HG03045 (cell line): ENCODE data around the gene SLC25A38.
"Not testable (repeated sequence)": the region's sequence is repeated elsewhere in the genome, so short reads cannot be mapped to it uniquely, and the experiment has no call there.

ENCODE experiments used
- ATAC-seq: cut with Tn5 transposase; IDR thresholded peaks from one replicate; pipeline ENCODE4 v1.9.1; 2021; ENCODE audit warnings: mild to moderate bottlenecking, moderate library complexity; ENCODE audit not compliant: unreplicated experiment

The SLC25A38 gene

GRCh38 chr3:39406368-39407258 lies 23.4 kb downstream of the SLC25A38 start, which contains the start of gene RPSA:
Gene RPSA, plus strand, starts transcription at chr3:39406720. Its CDS starts 934 bp downstream, at chr3:39407654.
- ATAC-seq = peak; percentile 91

DNA sequence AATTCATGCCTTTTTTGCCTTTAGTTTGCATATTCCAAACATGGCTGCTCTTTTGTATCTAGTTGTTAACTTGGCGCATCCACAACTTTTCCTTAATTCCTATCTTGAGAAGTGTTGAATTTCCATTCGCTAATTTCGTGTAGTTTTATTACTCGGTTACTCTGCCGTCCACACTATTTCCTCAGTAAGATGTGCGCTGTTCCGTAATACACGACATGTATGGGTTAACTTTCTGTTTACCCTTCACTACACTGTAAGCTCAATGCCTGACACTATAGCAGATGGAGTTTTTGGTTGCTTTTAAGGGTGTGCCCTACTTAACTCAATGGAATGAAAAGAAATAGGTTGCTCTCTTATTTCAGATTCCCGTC lies 24.1 kb downstream of the SLC25A38 start:
- no peak for ATAC-seq

DNA sequence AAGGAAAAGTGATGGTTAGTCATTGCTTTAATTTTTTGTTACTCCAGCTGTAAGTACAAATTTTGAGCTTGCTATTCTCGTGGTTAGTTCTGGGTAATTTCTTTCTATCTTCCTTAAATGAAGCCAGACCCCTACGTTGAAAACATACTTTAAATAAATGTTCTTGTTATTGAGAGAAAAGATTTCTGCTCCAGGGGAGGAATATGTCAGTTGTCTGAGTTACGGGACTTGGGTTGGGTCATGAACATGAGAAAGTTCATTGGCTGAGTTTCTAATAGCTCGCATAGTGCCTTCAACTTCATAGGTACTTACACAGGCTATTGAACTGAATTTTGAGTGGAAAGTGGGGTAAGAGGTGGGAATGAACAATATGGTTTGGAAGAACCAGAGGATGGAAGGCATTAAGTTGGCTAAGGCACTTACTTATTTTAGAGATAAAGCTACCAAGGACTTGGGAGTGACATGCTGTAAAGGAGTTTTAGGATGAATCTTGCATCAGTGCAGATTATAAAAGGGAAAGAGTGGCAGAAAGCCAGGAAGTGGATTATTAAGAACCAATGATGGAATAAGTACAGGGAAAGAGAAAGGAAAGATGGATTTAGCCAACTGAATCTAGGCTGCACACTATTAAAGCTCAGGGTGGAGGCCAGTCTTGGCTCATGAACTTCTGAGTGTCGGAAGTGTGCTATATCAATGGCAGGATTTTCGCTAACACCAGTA lies 24.8 kb downstream of the SLC25A38 start:
- no peak for ATAC-seq

DNA sequence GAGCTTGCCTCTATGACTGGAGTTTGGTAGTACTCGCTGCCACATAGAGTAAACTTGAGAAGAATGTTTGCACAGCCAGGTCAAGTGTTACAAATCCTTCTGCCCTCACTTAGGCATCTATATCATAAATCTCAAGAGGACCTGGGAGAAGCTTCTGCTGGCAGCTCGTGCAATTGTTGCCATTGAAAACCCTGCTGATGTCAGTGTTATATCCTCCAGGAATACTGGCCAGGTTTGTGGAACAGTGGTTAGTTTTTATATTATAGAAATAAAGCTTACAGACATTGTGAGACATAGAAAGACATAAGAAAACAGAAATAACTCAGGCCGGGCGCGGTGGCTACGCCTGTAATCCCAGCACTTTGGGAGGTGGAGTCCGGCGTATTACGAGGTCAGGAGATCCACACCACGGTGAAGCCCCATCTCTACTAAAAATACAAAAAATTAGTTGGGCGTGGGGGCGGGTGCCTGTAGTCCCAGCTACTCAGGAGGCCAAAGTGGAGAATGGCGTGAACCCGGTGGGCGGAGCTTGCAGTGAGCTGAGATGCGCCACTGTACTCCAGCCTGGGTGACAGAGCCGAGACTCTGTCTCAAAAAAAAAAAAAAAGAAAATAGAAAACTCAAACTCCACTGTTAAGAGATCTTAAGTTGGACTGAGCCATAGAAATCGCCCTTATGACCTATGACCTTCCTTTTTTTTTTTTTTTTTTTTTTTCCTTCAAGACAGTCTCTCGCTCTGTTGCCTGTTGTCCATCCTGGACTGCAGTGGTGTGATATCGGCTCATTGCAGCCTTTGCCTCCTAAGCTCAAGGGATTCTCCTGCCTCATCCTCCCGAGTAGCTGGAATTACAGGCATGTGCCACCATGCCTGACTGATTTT lies 25.6 kb downstream of the SLC25A38 start:
- ATAC-seq = no peak

DNA sequence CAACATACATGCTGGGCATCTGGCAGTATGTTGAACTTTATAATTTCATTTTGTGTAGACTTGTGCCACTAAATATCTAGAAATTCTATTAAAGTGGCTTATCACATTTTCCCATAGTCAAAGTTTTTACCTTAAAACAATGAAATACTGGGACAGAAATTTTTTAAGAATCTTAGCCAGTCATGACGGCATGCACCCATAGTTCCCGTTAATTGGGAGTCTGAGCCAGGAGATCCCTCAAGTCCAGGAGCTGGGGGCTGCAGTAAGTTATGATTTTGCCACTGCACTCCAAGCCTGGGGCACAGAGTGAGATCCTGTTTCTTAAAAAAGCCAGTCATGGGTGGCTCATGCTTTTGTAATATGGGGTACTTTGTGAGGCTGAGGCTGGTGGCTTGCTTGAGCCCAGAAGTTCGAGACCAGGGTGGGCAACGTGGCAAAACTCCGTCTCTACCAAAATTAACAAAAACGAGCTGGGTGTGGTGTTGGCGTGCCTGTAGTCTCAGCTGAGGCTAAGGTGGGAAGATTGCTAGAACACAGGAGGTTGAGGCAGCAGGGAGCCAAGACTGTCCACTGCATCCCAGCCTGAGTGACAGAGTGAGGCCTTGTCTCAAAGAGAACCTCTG lies 26.5 kb downstream of the SLC25A38 start:
- no peak for ATAC-seq

GRCh38 chr3:39410893-39411292 lies 27.7 kb downstream of the SLC25A38 start:
- ATAC-seq = no peak

- no peak for ATAC-seq
Measured at GRCh38 chr3:39412668-39413260, 29.6 kb downstream of the SLC25A38 start.

GRCh38 chr3:39413691-39414420 lies 30.7 kb downstream of the SLC25A38 start:
- ATAC-seq = no peak

- no peak for ATAC-seq
Measured at GRCh38 chr3:39414421-39414907, 31.3 kb downstream of the SLC25A38 start.

- not testable (repeated sequence) for ATAC-seq
Measured at GRCh38 chr3:39415302-39415701, 32.1 kb downstream of the SLC25A38 start.

DNA sequence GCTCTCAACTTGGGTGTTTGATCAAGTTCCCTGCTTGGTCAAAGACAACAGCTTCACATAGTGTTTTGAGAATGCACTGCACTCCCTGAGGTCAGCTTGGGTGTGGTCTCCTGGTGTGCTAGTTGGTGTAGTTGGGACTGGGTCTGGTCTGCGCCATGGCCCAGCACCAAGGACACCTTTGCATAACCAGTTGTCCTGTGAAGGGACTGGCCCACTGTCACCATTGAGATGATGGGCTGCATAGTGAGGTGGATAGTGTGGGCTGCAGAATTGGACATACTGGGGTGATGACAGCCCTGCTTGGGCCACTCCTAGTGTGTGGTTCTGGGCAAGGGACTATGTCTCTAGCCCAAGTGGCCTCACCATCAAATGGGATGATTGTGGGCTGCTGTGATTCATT lies 32.8 kb downstream of the SLC25A38 start:
- ATAC-seq = no peak

DNA sequence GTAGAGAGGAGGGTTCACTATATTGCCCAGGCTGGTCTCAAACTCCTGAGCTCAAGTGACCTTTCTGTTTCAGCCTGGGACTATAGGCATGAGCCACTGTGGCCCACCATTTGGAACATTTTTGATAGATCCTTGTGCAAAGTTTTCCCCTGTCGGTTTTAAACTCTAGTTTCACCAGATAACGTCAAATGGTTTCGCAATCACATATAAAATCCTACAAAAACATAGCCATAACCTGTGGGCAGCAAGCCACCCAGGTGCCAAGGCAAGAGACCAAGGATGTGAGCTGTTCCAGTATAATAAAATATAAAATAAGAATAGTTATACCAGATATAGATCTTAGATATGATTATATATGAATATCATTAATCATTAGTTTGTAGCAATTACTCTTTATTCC lies 33.8 kb downstream of the SLC25A38 start:
- ATAC-seq = not testable (repeated sequence)

DNA sequence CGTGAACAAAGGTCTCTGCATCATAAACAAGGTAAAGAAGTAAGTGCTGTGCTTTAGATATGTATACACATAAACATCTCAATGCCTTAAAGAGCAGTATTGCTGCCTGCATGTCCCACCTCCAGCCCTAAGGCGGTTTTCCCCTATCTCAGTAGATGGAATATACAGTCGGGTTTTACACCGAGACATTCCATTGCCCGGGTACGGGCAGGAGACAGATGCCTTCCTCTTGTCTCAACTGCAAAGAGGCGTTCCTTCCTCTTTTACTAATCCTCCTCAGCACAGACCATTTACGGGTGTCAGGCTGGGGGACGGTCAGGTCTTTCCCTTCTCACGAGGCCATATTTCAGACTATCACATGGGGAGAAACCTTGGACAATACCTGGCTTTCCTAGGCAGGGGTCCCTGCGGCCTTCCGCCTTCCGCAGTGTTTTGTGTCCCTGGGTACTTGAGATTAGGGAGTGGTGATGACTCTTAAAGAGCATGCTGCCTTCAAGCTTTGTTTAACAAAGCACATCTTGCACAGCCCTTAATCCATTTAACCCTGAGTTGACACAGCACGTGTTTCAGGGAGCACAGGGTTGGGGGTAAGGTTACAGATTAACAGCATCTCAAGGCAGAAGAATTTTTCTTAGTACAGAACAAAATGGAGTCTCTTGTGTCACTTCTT lies 35.5 kb downstream of the SLC25A38 start:
- not testable (repeated sequence) for ATAC-seq

DNA sequence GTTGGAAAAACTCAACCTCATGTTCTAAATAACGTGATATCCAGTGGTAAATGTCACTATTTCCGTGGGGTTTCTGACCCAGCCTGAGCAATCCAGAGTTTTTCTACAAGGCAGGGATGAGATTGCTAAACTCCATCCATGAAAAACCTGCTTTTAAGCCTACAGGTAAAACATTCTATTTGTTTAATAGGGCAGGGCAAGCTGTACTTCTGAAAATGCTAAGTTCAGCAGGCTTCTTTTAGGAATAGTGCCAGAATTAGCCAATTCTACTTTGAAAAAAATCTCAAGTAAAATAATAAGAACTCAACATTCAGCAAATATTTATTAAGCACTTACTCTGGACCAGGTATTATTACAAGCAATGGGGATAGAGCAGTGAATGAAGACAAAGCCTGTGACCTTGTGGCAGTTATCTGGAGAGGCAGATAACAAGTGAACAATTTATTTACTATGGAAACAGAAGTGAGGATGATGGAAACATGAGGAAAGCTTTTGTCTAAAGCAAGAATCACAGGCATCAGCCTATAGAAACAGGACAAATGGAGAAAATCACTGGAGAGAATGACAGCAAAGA lies 36.7 kb downstream of the SLC25A38 start:
- ATAC-seq = no peak

DNA sequence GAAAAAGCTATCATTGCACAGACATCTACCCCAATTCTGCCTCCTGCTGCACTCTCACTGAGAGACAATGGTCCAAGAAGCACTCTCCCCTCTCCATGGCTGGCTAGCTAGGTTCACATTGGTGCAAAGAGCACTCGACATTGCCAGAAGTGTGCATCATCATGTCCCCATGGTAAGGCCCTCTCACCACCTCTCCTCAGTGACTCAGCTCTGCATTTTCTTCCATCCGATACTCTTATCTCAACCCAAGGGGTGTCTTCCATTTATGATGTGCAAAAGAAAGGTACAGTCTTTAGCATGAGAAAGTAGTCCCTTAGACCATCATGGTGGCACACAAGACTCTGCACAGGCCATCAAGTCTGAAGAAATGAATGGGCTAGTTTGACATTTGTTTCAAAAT lies 37.4 kb downstream of the SLC25A38 start:
- ATAC-seq = no peak

GRCh38 chr3:39423436-39423970 lies 40.3 kb downstream of the SLC25A38 start:
- no peak for ATAC-seq

DNA sequence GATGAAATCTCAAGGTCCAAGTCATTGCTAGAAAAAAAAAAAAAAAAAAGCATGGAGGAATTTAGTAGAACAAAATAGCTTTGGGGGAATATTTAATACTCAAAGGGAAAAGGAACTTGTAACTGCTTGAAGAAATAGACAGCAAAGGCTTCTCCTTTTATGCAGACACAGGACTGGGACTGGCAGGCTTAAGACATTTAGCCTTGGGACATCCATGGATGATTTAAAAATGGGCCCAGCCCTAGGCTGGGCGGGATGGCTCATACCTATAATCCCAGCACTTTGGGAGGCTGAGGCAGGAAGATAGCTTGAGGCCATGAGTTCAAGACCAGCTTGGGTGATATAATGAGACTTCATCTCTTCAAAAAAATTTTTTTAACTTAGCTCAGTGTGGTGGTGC lies 43.1 kb downstream of the SLC25A38 start:
- no peak for ATAC-seq

DNA sequence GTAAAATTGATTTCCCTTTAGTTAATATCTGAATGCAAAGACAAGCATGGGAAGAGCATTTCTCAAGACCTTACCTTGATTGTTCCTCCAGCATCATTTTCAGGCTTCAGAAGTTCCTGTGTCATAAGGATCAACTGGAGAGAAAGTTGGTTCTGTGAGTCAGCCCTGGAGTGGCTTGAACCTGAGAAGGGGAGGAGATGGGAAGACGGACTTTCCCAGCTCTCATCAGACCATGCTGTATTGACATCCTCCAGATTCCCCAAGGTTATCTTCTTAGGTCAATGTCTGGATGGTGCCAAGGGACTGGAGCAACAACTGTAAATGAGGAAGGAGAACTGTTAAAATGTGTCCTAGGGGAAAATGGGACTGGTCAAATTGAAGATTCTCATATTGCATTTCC lies 44.3 kb downstream of the SLC25A38 start:
- no peak for ATAC-seq
